SU-DHL-6 (cell line): ENCODE results near the gene NEU1.

Experiments
- H2AFZ ChIP-seq: fragments of 200-600 bp; sonication (generic); 2 replicates; pipeline ENCODE4 v1.6.1; 2014; ENCODE audit warnings: low read depth, mild to moderate bottlenecking, moderate library complexity, mixed read lengths, antibody characterized with exemption, low read length; ENCODE audit not compliant: severe bottlenecking
- H3F3A ChIP-seq: fragments of 200-600 bp; shearing (Covaris generic); 2 replicates; pipeline ENCODE4 v1.6.0; 2016; ENCODE audit warnings: antibody characterized with exemption, mild to moderate bottlenecking; ENCODE audit not compliant: insufficient read depth
- H3K27ac ChIP-seq: fragments of 200-600 bp; sonication (generic); 2 replicates; pipeline ENCODE4 v1.5.1; 2016; ENCODE audit warnings: low read depth, mild to moderate bottlenecking, low read length, moderate library complexity, mixed read lengths
- H3K27me3 ChIP-seq: fragments of 200-600 bp; sonication (generic), shearing (Covaris generic); 2 replicates; pipeline ENCODE4 v1.6.0; 2014; ENCODE audit warnings: mild to moderate bottlenecking, low read length
- H3K36me3 ChIP-seq: fragments of 200-600 bp; sonication (generic); 2 replicates; pipeline ENCODE4 v1.6.1; 2014; ENCODE audit warnings: mild to moderate bottlenecking, low read length, mixed read lengths
- H3K4me2 ChIP-seq: fragments of 300-600, 200-600 bp; shearing (Covaris generic), sonication (generic); 2 replicates; pipeline ENCODE4 v1.6.0; 2014; ENCODE audit warnings: low read length, low read depth, mild to moderate bottlenecking; ENCODE audit not compliant: poor library complexity, severe bottlenecking
- H3K4me3 ChIP-seq: fragments of 200-600 bp; sonication (generic); 2 replicates; pipeline ENCODE4 v1.5.1; 2014; ENCODE audit warnings: antibody characterized with exemption, low read length, mild to moderate bottlenecking, mixed read lengths; ENCODE audit not compliant: insufficient read depth, poor library complexity, severe bottlenecking
- H3K79me2 ChIP-seq: fragments of 200-600 bp; sonication (generic); 2 replicates; pipeline ENCODE4 v1.6.1; 2014; ENCODE audit warnings: mild to moderate bottlenecking, low read length, moderate library complexity; ENCODE audit not compliant: insufficient read depth
- H3K9ac ChIP-seq: fragments of 200-600 bp; sonication (generic); 2 replicates; pipeline ENCODE4 v1.7.0; 2014; ENCODE audit warnings: mild to moderate bottlenecking, low read length
- H3K9me2 ChIP-seq: fragments of 200-600 bp; sonication (generic); replicated peaks from 2 replicates; pipeline ENCODE4 v1.6.1; 2014; ENCODE audit warnings: low read length; ENCODE audit not compliant: insufficient read depth
- H3K9me3 ChIP-seq: fragments of 200-600 bp; sonication (generic); 2 replicates; pipeline ENCODE4 v1.6.1; 2014; ENCODE audit warnings: low read length, mixed read lengths; ENCODE audit not compliant: insufficient read depth
- H4K20me1 ChIP-seq: fragments of 200-600 bp; sonication (generic); 2 replicates; pipeline ENCODE4 v1.6.1; 2014; ENCODE audit warnings: low read depth, mild to moderate bottlenecking, antibody characterized with exemption, low read length, moderate library complexity, mixed read lengths
- CTCF ChIP-seq: fragments of 200-600 bp; sonication (generic); IDR thresholded peaks from one replicate; pipeline ENCODE4 v1.5.1; 2017; ENCODE audit warnings: antibody characterized with exemption, mild to moderate bottlenecking, low read length, moderate library complexity; ENCODE audit not compliant: insufficient read depth, poor library complexity, severe bottlenecking
- EZH2phosphoT487 ChIP-seq: fragments of 200-600 bp; sonication (generic), shearing (Covaris generic); conservative IDR thresholded peaks from 2 replicates; pipeline ENCODE4 v1.6.1; 2018; ENCODE audit warnings: mild to moderate bottlenecking, antibody characterized with exemption, low read length, moderate library complexity, mixed read lengths

NEU1 gene

GRCh38 chr6:31851485-31851832 is 11.2 kb downstream of the NEU1 start:
- Histone ChIP-seq H3K9ac (no peak overlapping the region), H3K4me3 (no peak overlapping the region), H3K9me2 (no peaks in the 10 kb centered on the region), H3F3A (peaks cover 6% of the 10 kb centered on the region; the same call in 1 of the 2 replicates), H3K27ac (no peak overlapping the region), H3K79me2 (no peaks in the 10 kb centered on the region), H4K20me1 (no peaks in the 10 kb centered on the region), H3K9me3 (peaks cover 3% of the 10 kb centered on the region; the same call in 1 of the 2 replicates), H2AFZ (no peak overlapping the region), H3K4me2 (no peak overlapping the region), H3K36me3 (no peaks in the 10 kb centered on the region), H3K27me3 (no peaks in the 10 kb centered on the region)
- TF ChIP-seq CTCF (no peak), EZH2phosphoT487 (no peak)

GRCh38 chr6:31850765-31851484 is 11.7 kb downstream of the NEU1 start:
- Histone ChIP-seq H3K9ac (no peak overlapping the region), H3K4me3 (no peak overlapping the region), H3K79me2 (no peaks in the 10 kb centered on the region), H3K27me3 (no peaks in the 10 kb centered on the region), H3K9me3 (peaks cover 3% of the 10 kb centered on the region; the same call in 1 of the 2 replicates), H3K4me2 (no peak overlapping the region), H3K27ac (no peak overlapping the region), H3F3A (peaks cover 10% of the 10 kb centered on the region; the same call in 1 of the 2 replicates), H3K9me2 (no peaks in the 10 kb centered on the region), H2AFZ (no peak overlapping the region), H4K20me1 (no peaks in the 10 kb centered on the region), H3K36me3 (no peaks in the 10 kb centered on the region)
- TF ChIP-seq EZH2phosphoT487 (no peak), CTCF (no peak)

GRCh38 chr6:31847276-31847978 is 15.2 kb downstream of the NEU1 start:
- Histone ChIP-seq H3K9ac (no peak overlapping the region), H3F3A (peaks cover 26% of the 10 kb centered on the region), H2AFZ (no peak overlapping the region), H3K9me3 (no peaks in the 10 kb centered on the region), H3K9me2 (no peaks in the 10 kb centered on the region), H3K4me3 (no peak overlapping the region), H3K36me3 (no peaks in the 10 kb centered on the region), H4K20me1 (no peaks in the 10 kb centered on the region), H3K4me2 (no peak overlapping the region), H3K27me3 (no peaks in the 10 kb centered on the region), H3K27ac (no peak overlapping the region), H3K79me2 (no peaks in the 10 kb centered on the region)
- TF ChIP-seq EZH2phosphoT487 (no peak), CTCF (no peak)
